GM19395 (cell line): ENCODE measurements around the gene PRRT2.
A peak's percentile ranks its signal among the peaks of the same experiment; 100 is the strongest.
"Not testable (repeated sequence)": the region's sequence is repeated elsewhere in the genome, so short reads cannot be mapped to it uniquely, and the experiment has no call there.

Experiments used
- ATAC-seq: cut with Tn5 transposase; IDR thresholded peaks from one replicate; pipeline ENCODE4 v1.9.1; 2021; ENCODE audit warnings: mild to moderate bottlenecking, moderate library complexity; ENCODE audit not compliant: unreplicated experiment

Gene PRRT2

DNA sequence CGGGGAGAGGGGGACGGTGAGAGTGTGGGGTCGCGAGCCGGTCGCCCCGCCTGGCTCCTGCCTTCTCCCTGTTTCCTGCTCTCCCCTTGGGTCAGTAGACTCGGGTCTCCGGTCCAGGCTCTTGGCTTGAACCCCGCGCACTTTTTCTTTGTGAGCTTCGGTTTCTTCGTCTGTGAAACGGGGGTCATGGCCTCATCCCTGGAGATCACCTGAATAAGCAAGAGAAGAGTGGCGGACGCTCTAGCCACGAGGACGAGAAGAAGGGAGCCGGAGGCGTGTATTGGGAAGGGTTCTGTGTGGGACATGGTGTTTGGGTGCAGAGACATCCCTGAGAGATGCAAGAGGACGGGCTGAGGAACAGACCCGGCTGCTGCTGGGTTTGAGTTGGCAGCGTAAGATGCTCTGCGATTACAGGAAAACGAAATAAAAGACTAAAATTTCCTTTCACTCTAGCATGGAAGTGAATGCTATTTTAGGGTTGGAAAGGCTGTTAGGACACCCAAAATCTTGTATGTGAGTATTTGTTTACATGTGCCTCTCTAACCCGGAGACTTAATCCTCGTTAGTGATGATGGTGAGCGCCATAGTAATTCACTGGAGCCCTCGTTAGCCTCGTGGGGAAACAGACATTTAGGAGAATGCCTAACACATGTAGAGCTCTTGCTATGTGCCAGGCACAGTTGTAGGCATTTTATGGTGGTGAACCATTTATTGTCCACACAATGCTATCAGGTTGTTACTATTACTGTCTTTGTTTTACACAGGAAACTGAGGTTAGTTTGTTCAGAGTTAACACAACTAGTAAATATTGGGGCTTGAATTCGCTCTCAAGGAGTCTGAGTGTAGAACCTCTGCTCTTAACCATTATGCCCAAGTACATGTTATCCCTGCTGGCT, 20.8 kb upstream of the PRRT2 start:
- ATAC-seq, result no peak

DNA sequence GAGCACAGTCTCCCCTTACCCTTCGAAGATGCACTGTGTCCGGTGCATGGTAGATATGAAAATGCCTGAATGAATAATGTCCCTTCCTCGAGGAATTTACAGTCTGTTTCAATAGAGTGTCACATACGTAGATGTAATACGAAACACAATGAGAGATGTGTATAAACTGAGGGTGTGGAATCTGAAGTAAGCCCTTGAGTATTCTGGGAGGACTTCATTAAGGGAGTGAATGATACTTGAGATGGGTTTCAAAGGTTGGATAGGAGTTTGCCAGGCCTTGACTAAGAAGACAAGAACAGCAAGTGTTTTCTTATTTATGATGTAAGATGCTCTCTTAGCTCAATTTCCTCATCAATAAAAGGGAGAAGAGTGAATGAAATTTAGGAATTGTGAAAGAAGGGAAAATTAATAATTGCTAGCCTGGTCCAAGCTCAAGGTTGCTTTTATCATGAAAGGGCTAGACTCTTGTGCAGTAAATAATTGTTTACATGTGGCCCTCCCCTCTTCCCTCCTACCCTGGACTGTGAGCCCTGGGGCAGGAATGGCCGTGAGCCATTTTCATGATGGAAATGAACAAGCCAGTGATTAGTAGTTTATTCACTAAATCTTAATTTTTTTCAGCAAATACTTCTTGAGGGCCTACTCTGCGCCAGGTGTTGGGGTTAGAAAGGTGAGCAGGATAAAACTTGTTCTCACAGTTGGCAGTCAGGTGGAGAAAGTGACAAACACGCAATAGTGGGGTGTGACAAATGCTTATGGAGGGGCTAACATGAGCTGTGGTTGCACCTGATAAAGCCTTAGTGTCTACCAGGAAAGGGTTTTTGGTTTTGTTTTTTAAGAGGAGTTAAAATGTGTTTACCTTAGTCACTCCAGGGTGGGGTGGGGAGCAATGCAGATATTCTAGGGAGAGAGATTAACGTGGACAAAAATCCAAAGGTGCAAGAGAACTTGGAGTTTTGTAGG, 19.9 kb upstream of the PRRT2 start:
- ATAC-seq, result no peak

DNA sequence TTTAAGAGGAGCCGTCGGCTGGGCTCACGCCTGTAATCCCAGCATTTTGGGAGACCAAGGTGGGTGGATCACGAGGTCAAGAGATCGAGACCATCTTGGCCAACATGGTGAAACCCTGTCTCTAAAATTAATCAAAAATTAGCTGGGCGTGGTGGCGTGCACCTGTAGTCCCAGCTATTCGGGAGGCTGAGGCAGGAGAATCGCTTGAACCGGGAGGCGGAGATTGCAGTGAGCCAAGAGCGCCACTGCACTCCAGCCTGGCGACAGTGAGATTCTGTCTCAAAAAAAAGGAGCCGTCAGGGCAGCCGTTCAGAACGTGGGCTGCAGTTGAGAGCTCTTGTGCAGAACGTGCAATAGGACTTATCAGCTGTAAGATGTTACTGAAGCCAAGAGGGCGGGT, 18.8 kb upstream of the PRRT2 start:
- ATAC-seq, result not testable (repeated sequence)

GRCh38 chr16:29794231-29794710, 17.7 kb upstream of the PRRT2 start:
- ATAC-seq, result no peak

GRCh38 chr16:29802416-29802935, 9.5 kb upstream of the PRRT2 start:
- ATAC-seq, result no peak

- no peak for ATAC-seq
Measured at GRCh38 chr16:29804020-29804419, 8.0 kb upstream of the PRRT2 start.

DNA sequence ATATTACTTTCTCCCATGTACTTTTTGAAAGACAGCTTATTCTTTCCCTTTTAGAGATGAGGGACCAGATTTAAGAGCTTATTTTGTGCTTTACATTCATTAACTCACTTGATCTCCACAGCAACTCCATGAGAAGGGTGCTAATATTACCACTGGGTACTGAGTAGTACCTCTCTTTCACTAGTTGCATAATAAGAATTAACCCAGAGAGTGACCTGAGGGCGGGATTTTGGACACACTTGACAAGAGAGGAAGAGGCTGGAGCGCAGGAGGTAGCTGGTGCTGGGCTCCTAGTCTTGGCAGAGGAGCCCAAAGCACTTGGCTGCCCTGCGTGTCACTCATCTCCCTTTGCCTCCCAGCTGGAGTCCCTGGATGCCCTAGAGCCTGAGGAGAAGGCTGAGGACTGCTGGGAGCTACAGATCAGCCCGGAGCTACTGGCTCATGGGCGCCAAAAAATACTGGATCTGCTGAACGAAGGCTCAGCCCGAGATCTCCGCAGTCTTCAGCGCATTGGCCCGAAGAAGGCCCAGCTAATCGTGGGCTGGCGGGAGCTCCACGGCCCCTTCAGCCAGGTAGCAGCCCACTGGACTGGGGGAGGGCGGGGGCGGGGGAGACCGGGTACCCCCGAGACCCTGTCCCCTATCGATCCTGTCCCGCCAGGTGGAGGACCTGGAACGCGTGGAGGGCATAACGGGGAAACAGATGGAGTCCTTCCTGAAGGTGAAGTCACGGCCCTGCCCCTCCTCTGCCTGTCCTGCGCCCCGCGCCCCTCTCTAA, 7.3 kb upstream of the PRRT2 start:
- ATAC-seq, result no peak

DNA sequence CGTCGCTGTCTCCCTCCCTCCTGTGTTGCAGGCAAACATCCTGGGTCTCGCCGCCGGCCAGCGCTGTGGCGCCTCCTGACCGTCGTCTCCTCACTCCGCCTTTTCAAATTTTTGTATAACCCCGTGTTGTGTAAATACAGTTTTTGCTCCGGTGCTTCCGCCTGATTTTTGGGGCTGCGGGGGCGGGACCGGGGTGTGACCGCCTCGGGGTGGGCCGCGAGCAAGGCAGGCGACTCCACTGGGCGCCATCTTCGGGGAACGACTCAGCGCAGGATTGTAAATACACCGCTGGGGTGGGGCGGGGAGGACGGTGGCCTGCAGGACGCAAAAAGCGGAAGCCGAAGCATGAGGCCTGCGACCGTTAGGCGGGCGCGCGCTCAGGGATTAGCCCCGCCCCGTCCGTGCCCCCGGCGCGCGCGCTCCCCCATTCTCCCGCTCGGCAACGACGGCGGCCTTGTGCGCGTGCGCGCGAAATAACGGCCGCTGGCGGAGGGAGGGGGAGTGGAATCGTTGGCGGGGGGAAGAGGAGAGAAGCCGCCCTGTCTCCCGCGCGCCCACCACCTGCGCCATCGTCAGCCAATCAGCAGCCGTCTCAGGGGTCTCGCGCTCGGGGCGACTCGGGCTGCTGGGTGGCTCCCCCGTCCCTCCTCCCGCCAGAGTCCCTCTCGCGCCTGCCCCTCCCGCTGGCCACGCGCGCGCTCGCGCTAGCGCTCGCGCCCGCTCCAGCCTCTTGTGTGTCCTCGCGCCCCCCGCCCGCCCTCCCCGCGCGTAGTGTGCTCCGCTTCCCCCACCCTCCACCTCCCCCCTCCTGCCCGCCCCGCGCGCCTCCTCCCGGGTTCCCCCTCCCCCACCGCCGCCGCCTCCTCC, 6.5 kb upstream of the PRRT2 start:
- peak; percentile 60 for ATAC-seq

DNA sequence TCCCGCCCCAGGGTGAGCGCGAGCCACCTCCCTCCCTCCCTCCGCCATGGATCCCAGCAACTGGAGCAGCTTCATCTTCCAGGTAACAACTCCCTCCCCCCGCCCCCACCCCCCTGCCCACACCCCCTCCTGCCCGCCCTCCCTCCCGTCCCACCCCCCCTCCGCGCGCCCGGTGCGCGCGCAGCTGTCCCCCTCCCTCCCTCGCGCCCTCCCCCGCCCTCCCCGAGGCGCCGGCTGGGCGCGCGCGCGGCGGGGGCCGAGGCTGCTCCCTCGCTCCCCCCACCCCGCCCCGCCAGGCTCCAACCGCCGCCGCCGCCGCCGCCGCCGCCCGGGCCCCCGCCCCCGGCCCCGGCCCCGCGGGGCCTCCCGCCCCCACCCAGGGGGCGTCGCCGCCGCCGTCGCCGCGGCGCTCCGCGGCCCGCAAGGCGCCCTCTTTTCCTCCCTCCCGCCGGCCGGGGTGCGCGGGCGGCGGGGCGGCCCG, 5.9 kb upstream of the PRRT2 start, which contains the start of gene MAZ:
Gene MAZ, plus strand, starts transcription at position 431 of the 481 bp plus-strand sequence. CDS start 173 bp downstream, outside the sequence.
- ATAC-seq, result no peak

DNA sequence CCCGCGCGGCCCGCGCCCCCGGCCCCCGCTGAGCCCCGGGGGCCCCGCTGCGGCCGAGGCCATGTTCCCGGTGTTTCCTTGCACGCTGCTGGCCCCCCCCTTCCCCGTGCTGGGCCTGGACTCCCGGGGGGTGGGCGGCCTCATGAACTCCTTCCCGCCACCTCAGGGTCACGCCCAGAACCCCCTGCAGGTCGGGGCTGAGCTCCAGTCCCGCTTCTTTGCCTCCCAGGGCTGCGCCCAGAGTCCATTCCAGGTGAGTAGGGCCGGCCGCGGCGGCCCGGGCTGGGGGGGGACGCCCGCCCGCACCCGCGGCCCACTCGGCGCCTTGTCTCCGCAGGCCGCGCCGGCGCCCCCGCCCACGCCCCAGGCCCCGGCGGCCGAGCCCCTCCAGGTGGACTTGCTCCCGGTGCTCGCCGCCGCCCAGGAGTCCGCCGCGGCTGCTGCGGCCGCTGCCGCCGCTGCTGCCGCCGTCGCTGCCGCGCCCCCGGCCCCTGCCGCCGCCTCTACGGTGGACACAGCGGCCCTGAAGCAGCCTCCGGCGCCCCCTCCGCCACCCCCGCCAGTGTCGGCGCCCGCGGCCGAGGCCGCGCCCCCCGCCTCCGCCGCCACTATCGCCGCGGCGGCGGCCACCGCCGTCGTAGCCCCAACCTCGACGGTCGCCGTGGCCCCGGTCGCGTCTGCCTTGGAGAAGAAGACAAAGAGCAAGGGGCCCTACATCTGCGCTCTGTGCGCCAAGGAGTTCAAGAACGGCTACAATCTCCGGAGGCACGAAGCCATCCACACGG, 5.2 kb upstream of the PRRT2 start:
- ATAC-seq, result no peak

DNA sequence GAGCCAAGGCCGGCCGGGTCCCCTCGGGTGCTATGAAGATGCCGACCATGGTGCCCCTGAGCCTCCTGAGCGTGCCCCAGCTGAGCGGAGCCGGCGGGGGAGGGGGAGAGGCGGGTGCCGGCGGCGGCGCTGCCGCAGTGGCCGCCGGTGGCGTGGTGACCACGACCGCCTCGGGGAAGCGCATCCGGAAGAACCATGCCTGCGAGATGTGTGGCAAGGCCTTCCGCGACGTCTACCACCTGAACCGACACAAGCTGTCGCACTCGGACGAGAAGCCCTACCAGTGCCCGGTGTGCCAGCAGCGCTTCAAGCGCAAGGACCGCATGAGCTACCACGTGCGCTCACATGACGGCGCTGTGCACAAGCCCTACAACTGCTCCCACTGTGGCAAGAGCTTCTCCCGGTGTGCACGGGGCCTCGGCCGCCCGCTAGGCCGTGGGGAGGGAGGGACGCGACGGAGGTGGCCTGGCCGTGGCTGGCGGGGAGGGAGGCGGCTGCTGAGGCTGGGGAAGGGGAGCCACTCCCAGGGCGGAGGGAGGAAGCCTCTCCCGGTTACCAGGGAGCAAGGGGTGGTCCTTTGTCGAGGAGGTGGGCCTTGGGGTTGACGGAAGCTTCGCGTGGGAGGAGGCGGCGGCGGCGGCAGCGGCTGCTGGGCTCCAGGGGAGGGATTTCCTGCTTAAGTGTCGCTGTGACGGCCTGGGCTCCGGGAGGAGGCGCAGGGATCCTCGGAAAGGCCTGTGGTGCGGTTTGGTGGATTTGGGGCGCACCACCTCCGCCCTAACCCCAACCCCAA, 4.4 kb upstream of the PRRT2 start:
- ATAC-seq, result no peak

DNA sequence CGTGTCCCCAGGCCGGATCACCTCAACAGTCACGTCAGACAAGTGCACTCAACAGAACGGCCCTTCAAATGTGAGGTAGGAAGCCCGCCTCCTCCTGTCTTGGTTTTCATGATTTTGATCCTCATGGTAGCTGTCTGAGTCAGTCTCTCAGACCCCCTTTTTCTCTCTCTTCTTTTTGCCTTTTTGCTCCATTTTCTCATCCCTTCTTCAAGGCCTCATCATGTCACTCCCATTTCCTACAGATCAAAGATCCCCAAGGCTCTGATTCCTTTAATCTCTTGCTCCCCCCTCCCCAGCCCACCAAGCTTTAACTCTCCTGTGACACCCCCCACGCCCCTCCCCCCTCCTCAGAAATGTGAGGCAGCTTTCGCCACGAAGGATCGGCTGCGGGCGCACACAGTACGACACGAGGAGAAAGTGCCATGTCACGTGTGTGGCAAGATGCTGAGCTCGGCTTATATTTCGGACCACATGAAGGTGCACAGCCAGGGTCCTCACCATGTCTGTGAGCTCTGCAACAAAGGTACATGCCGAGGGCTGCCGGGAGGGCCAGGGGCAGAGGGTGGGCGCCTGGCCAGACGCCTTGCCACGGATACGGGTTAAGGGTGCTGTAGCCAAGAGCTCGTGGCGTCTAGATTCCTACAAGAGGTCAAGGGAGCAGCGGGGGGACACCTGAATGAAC, 3.6 kb upstream of the PRRT2 start:
- no peak for ATAC-seq

GRCh38 chr16:29809031-29809747, 2.8 kb upstream of the PRRT2 start:
- ATAC-seq, result no peak

DNA sequence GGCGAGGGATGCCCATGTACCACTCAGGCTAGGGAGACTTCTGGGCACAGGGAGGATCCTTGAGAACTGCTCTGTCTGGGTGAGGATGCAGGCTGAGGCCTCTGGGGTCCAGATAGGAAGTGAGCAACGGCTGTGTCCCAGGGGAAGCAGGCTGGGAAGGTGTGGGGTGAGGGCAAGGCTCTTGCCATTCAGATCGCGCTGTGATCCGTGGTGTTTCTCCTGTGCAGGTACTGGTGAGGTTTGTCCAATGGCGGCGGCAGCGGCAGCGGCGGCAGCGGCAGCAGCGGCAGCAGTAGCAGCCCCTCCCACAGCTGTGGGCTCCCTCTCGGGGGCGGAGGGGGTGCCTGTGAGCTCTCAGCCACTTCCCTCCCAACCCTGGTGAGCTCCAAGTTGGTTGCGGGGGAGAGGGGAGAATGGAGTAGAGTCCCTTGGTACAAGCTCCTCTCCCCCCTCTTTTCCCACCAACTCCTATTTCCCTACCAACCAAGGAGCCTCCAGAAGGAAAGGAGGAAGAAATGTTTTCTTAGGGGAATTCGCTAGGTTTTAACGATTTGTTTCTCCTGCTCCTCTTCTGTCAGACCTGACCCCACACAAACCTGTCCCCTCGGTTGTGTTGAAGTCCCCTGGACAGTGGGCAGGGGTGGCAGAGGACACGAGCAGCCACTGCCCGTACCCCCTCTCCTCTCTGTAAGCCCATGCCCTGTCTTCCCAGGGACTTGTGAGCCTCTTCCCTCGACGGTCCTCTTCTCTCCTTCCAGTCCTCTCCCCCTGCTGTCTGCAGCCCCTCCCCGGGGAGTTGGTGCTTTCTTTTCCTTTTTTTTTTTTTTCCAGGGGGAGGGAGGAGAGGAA, 1.9 kb upstream of the PRRT2 start:
- ATAC-seq, result no peak

DNA sequence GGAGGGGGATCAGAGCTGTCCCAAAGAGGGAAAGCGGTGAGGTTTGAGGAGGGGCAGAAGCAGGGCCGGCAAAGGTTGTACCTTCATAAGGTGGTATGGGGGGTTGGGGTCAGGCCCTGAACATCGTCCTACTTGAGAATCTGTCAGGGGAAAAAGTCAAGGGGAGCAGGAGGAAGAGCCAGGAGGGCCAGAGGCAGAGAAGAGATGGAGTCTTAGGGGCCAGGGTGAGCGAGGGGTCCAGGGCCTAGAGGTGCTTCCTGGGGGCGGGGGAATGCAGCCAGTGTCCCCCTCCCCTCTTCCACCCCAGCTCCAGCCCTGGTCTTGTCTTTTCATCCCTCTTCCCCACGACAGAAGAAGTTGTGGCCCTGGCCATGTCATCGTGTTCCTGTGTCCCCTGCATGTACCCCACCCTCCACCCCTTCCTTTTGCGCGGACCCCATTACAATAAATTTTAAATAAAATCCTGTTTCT, 1.3 kb upstream of the PRRT2 start:
- no peak for ATAC-seq
